ENCODE results near the gene MAP2K7.
"Not testable (repeated sequence)": the region's sequence is repeated elsewhere in the genome, so short reads cannot be mapped to it uniquely, and the experiment has no call there.

Gene MAP2K7

GRCh38 chr19:7927605-7928333 is 24.1 kb downstream of the MAP2K7 start:
- H3K27ac ChIP-seq = peak overlapping the region; percentile 80
- DNase-seq (ENCODE audit: low read depth, low spot score) = no peak

- no peak for DNase-seq (ENCODE audit: low read depth, low spot score)
- H3K27ac ChIP-seq = peak overlapping the region; percentile 80
These were observed 24.6 kb downstream of the MAP2K7 start for GRCh38 chr19:7928334-7928706.

- peak; percentile 49 for DNase-seq (ENCODE audit: low read depth, low spot score)
- peak overlapping the region; percentile 80 for H3K27ac ChIP-seq
These were observed 25.3 kb downstream of the MAP2K7 start for GRCh38 chr19:7928741-7929701.

GRCh38 chr19:7930030-7930429 is 26.4 kb downstream of the MAP2K7 start:
- H3K27ac ChIP-seq = peak overlapping the region; percentile 80
- DNase-seq (ENCODE audit: low read depth, low spot score) = not testable (repeated sequence)

DNA sequence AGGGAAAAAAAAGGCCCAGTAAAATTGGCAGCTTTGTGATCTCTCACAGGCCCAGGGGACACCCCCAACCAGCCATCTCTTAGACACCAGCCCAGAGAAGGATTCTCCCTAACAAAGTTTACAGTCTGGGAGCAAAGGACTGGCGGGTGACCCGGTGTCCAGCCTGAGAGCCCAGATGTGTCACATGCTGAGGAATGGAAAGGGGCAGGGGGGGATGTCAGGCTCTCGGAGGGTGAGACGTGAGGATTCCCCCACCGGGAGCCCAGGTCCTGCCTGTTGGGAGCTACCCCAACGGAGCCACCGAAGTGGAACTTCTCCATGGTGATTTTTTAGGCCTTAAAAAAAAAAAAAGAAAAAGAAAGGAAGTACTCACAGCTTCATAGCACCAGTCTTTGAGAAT is 27.1 kb downstream of the MAP2K7 start:
- DNase-seq (ENCODE audit: low read depth, low spot score) = no peak
- H3K27ac ChIP-seq = peak overlapping the region; percentile 80

- DNase-seq (ENCODE audit: low read depth, low spot score) = no peak
- H3K27ac ChIP-seq = peak overlapping the region; percentile 80
These were observed 27.8 kb downstream of the MAP2K7 start for GRCh38 chr19:7931221-7932061.

GRCh38 chr19:7932276-7932929 is 28.7 kb downstream of the MAP2K7 start:
- DNase-seq (ENCODE audit: low read depth, low spot score) = no peak
- no peak overlapping the region for H3K27ac ChIP-seq

DNA sequence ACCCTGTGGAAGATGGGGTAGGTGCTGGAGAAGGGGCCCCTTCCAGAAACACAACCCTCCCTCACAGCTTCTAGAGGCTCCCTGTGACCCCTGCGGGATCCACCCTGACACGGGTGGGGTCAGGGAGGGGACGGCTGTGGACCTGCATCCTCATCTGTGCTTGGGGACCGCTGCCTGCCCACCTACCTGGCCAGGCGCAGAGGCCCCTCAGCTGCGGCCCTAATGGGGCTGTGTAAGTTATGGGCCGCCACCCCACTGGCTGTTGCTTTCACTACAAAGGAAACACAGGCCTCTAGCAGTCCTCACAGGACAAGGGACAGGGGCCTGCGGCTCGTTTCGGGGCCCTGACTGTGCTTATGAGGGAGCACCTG is 29.2 kb downstream of the MAP2K7 start:
- no peak overlapping the region for H3K27ac ChIP-seq
- no peak for DNase-seq (ENCODE audit: low read depth, low spot score)

DNA sequence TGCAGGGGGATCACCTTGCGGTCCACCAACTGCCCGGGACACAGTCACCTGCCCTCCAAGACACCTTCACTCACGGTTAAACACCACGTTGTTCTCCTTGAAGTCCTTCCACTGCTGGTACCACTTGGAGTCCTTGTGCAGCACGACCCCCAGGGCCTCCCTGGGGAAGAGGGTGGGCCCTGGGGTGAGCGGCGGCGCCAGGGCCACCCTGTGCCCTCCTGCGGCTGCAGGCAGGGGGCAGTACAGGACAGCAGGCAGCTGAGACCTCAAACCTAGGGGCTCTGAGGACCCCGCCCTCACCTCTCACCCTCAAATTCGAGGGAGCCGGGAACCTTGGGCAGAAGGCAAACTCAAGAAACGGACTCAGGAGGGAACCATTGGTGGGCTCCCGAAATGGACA is 29.7 kb downstream of the MAP2K7 start:
- no peak overlapping the region for H3K27ac ChIP-seq
- DNase-seq (ENCODE audit: low read depth, low spot score) = no peak

GRCh38 chr19:7933828-7934725 is 30.4 kb downstream of the MAP2K7 start:
- DNase-seq (ENCODE audit: low read depth, low spot score) = no peak
- no peak overlapping the region for H3K27ac ChIP-seq

DNA sequence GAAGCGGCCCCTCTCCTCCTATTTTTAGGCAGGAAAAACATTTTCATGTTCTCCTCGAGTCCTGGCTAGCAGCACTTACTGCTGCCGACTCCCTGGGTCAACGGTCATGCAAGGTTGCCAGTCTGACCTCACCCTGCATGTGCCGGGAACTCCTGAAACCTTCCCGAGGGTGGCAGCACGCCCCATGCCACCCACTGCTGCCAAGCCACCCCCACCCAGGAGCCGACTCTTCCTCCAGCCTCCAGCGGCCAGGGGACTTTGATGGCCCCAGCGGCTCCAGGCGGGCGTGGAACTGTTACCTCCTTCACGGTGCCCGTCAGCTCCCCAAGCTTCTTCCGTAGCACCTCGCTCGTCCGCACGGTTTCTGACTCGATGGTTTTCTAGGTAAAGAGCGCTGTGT is 31.1 kb downstream of the MAP2K7 start:
- no peak for DNase-seq (ENCODE audit: low read depth, low spot score)
- no peak overlapping the region for H3K27ac ChIP-seq

- no peak overlapping the region for H3K27ac ChIP-seq
- DNase-seq (ENCODE audit: low read depth, low spot score) = no peak
These were observed 37.2 kb downstream of the MAP2K7 start for GRCh38 chr19:7940841-7941240.

- no peak for DNase-seq (ENCODE audit: low read depth, low spot score)
- H3K27ac ChIP-seq = no peak overlapping the region
These were observed 38.4 kb downstream of the MAP2K7 start for GRCh38 chr19:7941895-7942596.

DNA sequence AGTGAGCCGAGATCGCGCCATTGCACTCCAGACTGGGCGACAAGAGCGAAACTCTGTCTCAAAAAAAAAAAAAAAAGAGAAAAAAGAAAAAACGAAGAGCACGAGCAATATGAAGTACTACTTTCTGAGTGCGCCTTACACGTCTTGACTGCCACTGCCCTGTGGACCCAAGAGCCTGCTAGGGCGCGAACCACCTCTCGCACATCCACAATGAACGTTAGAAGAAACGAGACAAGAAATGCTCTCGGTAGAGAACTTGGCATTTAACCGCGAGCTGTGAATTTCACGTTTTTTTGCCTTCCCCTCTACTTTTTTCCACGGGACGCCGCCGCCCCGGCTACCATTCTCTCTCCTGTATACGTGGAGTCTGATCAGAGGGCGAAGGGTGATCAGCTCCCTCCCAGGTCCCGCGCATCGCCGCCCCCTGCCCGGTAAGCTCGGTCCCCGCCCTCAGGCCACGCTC is 39.3 kb downstream of the MAP2K7 start:
- DNase-seq (ENCODE audit: low read depth, low spot score) = no peak
- H3K27ac ChIP-seq = peak overlapping the region; percentile 83

DNA sequence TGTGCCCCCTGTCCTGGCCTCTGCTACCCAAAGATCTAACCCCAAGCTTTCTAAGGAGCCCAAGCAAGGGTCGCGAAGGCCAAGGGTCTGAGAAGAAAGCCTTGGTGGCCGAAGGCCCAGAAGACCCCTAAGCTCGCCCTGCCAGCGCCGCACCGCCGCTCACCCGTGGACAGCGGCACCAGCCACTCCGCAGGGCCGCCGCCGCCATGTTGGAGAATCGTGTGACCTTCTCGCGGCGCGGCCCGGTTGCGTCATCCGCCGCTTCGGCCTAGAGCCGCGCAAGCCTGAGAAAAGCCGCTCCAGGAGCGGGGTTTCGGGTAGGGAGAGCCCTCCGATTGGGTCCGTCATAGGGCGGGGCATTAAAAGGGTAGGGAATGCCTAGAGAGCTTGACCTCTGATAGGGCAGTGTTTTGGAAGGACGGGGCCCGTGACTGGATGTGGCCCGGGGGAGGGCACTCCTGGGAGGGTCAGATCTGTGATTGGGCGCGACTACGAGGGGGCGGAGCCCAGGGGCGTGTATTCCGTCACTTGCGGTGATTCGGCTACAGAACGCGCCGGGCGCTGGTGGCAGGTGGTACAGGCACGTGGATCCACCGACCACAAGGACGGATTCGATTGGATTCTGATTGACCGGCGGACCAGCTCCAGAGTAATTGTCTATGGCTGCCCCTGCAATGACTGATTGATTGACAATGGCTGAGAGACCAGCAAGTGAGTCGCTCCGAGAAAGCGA is 39.9 kb downstream of the MAP2K7 start, which contains the start of gene TIMM44:
Gene TIMM44 (minus strand): TSS at position 223 of the 733 bp plus-strand sequence. CDS start 15 bp downstream, at position 208.
- peak; percentile 98 for DNase-seq (ENCODE audit: low read depth, low spot score)
- H3K27ac ChIP-seq = peak within 1 kb of the TSS; percentile 83

DNA sequence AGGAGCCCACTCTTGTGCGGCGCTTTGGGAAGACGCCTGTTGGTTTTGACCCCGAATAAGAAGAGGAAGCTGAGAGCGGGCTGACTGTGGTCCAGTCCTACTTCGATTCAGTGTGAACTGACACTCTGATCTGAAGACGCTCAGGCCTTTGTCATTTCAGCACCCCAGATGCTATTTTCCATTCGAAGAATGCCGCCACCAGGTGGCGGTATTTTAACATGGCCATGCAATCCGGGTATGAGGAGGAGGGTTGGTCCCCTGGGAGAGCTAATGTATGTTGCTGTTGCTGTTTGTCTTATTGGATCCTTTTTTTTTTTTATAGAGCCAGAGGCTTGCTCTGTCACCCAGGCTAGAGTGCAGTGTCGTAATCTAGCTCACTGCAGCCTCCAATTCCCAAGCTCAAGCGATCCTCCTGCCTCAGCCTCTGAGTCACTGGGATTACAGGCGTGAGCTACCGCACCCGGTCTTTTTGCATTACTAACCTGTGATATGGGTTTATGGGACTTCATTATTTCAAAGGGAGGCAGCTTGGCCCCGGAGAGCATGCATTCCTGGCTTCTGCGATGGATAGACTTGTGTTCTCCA is 40.6 kb downstream of the MAP2K7 start:
- DNase-seq (ENCODE audit: low read depth, low spot score) = peak; percentile 49

GRCh38 chr19:7947939-7948338 is 44.3 kb downstream of the MAP2K7 start:
- no peak overlapping the region for H3K27ac ChIP-seq
- DNase-seq (ENCODE audit: low read depth, low spot score) = peak; percentile 48

More for the DNA sequence above, 40.6 kb downstream of the MAP2K7 start:
- H3K27ac ChIP-seq = peak overlapping the region; percentile 83

Data from epithelial cell of prostate (primary cell).